ENCODE measurements around the gene SEPTIN10.

Gene SEPTIN10

GRCh38 chr2:109563288-109563687 is 50.5 kb downstream of the SEPTIN10 start:
- Histone ChIP-seq H3K27me3 (ENCODE audit: insufficient read depth, low read length) (no peaks in the 10 kb centered on the region), H3K79me2 (ENCODE audit: control insufficient read depth, insufficient read depth, low read length, unreplicated experiment) (no peaks in the 10 kb centered on the region), H3K4me1 (ENCODE audit: control insufficient read depth, insufficient read depth, low read length, unreplicated experiment) (peaks cover 31% of the 10 kb centered on the region), H2AFZ (ENCODE audit: low read length, unreplicated experiment) (no peak overlapping the region), H3K27ac (ENCODE audit: low read depth, low read length) (no peak overlapping the region), H3K4me3 (ENCODE audit: low read depth, low read length) (no peak overlapping the region), H3K36me3 (ENCODE audit: insufficient read depth, low read length) (peaks cover 16% of the 10 kb centered on the region)

- Histone ChIP-seq H3K27me3 (ENCODE audit: insufficient read depth, low read length) (no peaks in the 10 kb centered on the region), H3K4me1 (ENCODE audit: control insufficient read depth, insufficient read depth, low read length, unreplicated experiment) (peaks cover 37% of the 10 kb centered on the region), H3K27ac (ENCODE audit: low read depth, low read length) (no peak overlapping the region), H3K79me2 (ENCODE audit: control insufficient read depth, insufficient read depth, low read length, unreplicated experiment) (no peaks in the 10 kb centered on the region), H3K36me3 (ENCODE audit: insufficient read depth, low read length) (peaks cover 16% of the 10 kb centered on the region), H2AFZ (ENCODE audit: low read length, unreplicated experiment) (no peak overlapping the region), H3K4me3 (ENCODE audit: low read depth, low read length) (no peak overlapping the region)
Measured at GRCh38 chr2:109562421-109562820, 51.3 kb downstream of the SEPTIN10 start.

- Histone ChIP-seq H3K36me3 (ENCODE audit: insufficient read depth, low read length) (peaks cover 6% of the 10 kb centered on the region; the same call in 1 of the 2 replicates), H3K27ac (ENCODE audit: low read depth, low read length) (no peak overlapping the region; the same call in 1 of the 2 replicates), H3K79me2 (ENCODE audit: control insufficient read depth, insufficient read depth, low read length, unreplicated experiment) (no peaks in the 10 kb centered on the region), H3K27me3 (ENCODE audit: insufficient read depth, low read length) (no peaks in the 10 kb centered on the region), H2AFZ (ENCODE audit: low read length, unreplicated experiment) (no peak overlapping the region), H3K4me3 (ENCODE audit: low read depth, low read length) (no peak overlapping the region), H3K4me1 (ENCODE audit: control insufficient read depth, insufficient read depth, low read length, unreplicated experiment) (peaks cover 37% of the 10 kb centered on the region)
Measured at GRCh38 chr2:109560265-109560664, 53.5 kb downstream of the SEPTIN10 start.

GRCh38 chr2:109558076-109558882 is 55.5 kb downstream of the SEPTIN10 start:
- no peak overlapping the region for H3K4me3 ChIP-seq (ENCODE audit: low read depth, low read length)
- H3K36me3 ChIP-seq (ENCODE audit: insufficient read depth, low read length) = peaks cover 5% of the 10 kb centered on the region; the same call in 1 of the 2 replicates
- no peak overlapping the region for H2AFZ ChIP-seq (ENCODE audit: low read length, unreplicated experiment)
- H3K79me2 ChIP-seq (ENCODE audit: control insufficient read depth, insufficient read depth, low read length, unreplicated experiment) = no peaks in the 10 kb centered on the region
- H3K27me3 ChIP-seq (ENCODE audit: insufficient read depth, low read length) = no peaks in the 10 kb centered on the region
- H3K27ac ChIP-seq (ENCODE audit: low read depth, low read length) = peak overlapping the region; percentile 82
- H3K4me1 ChIP-seq (ENCODE audit: control insufficient read depth, insufficient read depth, low read length, unreplicated experiment) = peaks cover 27% of the 10 kb centered on the region

- no peak overlapping the region for H3K27ac ChIP-seq (ENCODE audit: low read depth, low read length)
- H3K4me3 ChIP-seq (ENCODE audit: low read depth, low read length) = no peak overlapping the region
- peaks cover 27% of the 10 kb centered on the region for H3K4me1 ChIP-seq (ENCODE audit: control insufficient read depth, insufficient read depth, low read length, unreplicated experiment)
- no peak overlapping the region for H2AFZ ChIP-seq (ENCODE audit: low read length, unreplicated experiment)
- no peaks in the 10 kb centered on the region for H3K79me2 ChIP-seq (ENCODE audit: control insufficient read depth, insufficient read depth, low read length, unreplicated experiment)
- peaks cover 3% of the 10 kb centered on the region; the same call in 1 of the 2 replicates for H3K36me3 ChIP-seq (ENCODE audit: insufficient read depth, low read length)
- no peaks in the 10 kb centered on the region for H3K27me3 ChIP-seq (ENCODE audit: insufficient read depth, low read length)
Measured at GRCh38 chr2:109557309-109557708, 56.5 kb downstream of the SEPTIN10 start.

GRCh38 chr2:109555346-109555900 is 58.3 kb downstream of the SEPTIN10 start:
- Histone ChIP-seq H3K27ac (ENCODE audit: low read depth, low read length) (no peak overlapping the region), H3K27me3 (ENCODE audit: insufficient read depth, low read length) (no peaks in the 10 kb centered on the region), H3K36me3 (ENCODE audit: insufficient read depth, low read length) (peaks cover 3% of the 10 kb centered on the region; the same call in 1 of the 2 replicates), H2AFZ (ENCODE audit: low read length, unreplicated experiment) (no peak overlapping the region), H3K79me2 (ENCODE audit: control insufficient read depth, insufficient read depth, low read length, unreplicated experiment) (no peaks in the 10 kb centered on the region), H3K4me3 (ENCODE audit: low read depth, low read length) (no peak overlapping the region), H3K4me1 (ENCODE audit: control insufficient read depth, insufficient read depth, low read length, unreplicated experiment) (peaks cover 14% of the 10 kb centered on the region)

GRCh38 chr2:109554758-109555157 is 59.0 kb downstream of the SEPTIN10 start:
- Histone ChIP-seq H3K79me2 (ENCODE audit: control insufficient read depth, insufficient read depth, low read length, unreplicated experiment) (no peaks in the 10 kb centered on the region), H2AFZ (ENCODE audit: low read length, unreplicated experiment) (no peak overlapping the region), H3K36me3 (ENCODE audit: insufficient read depth, low read length) (peaks cover 3% of the 10 kb centered on the region; the same call in 1 of the 2 replicates), H3K4me1 (ENCODE audit: control insufficient read depth, insufficient read depth, low read length, unreplicated experiment) (peaks cover 12% of the 10 kb centered on the region), H3K4me3 (ENCODE audit: low read depth, low read length) (no peak overlapping the region), H3K27ac (ENCODE audit: low read depth, low read length) (no peak overlapping the region), H3K27me3 (ENCODE audit: insufficient read depth, low read length) (no peaks in the 10 kb centered on the region)

GRCh38 chr2:109549016-109549590 is 64.7 kb downstream of the SEPTIN10 start:
- no peak overlapping the region for H2AFZ ChIP-seq (ENCODE audit: low read length, unreplicated experiment)
- no peaks in the 10 kb centered on the region for H3K36me3 ChIP-seq (ENCODE audit: insufficient read depth, low read length)
- H3K4me3 ChIP-seq (ENCODE audit: low read depth, low read length) = no peak overlapping the region
- no peaks in the 10 kb centered on the region for H3K4me1 ChIP-seq (ENCODE audit: control insufficient read depth, insufficient read depth, low read length, unreplicated experiment)
- no peaks in the 10 kb centered on the region for H3K79me2 ChIP-seq (ENCODE audit: control insufficient read depth, insufficient read depth, low read length, unreplicated experiment)
- no peak overlapping the region for H3K27ac ChIP-seq (ENCODE audit: low read depth, low read length)
- no peaks in the 10 kb centered on the region for H3K27me3 ChIP-seq (ENCODE audit: insufficient read depth, low read length)

GRCh38 chr2:109547280-109547679 is 66.5 kb downstream of the SEPTIN10 start:
- Histone ChIP-seq H3K27ac (ENCODE audit: low read depth, low read length) (no peak overlapping the region), H2AFZ (ENCODE audit: low read length, unreplicated experiment) (no peak overlapping the region), H3K27me3 (ENCODE audit: insufficient read depth, low read length) (no peaks in the 10 kb centered on the region), H3K4me3 (ENCODE audit: low read depth, low read length) (no peak overlapping the region), H3K36me3 (ENCODE audit: insufficient read depth, low read length) (no peaks in the 10 kb centered on the region), H3K4me1 (ENCODE audit: control insufficient read depth, insufficient read depth, low read length, unreplicated experiment) (no peaks in the 10 kb centered on the region), H3K79me2 (ENCODE audit: control insufficient read depth, insufficient read depth, low read length, unreplicated experiment) (no peaks in the 10 kb centered on the region)

- Histone ChIP-seq H2AFZ (ENCODE audit: low read length, unreplicated experiment) (no peak overlapping the region), H3K27ac (ENCODE audit: low read depth, low read length) (no peak overlapping the region), H3K79me2 (ENCODE audit: control insufficient read depth, insufficient read depth, low read length, unreplicated experiment) (no peaks in the 10 kb centered on the region)
Measured at GRCh38 chr2:109545828-109546713, 67.7 kb downstream of the SEPTIN10 start.

More at GRCh38 chr2:109545828-109546713, 67.7 kb downstream of the SEPTIN10 start:
- H3K4me1 ChIP-seq (ENCODE audit: control insufficient read depth, insufficient read depth, low read length, unreplicated experiment) = no peaks in the 10 kb centered on the region
- H3K4me3 ChIP-seq (ENCODE audit: low read depth, low read length) = no peak overlapping the region
- H3K27me3 ChIP-seq (ENCODE audit: insufficient read depth, low read length) = no peaks in the 10 kb centered on the region
- no peaks in the 10 kb centered on the region for H3K36me3 ChIP-seq (ENCODE audit: insufficient read depth, low read length)
